ENCODE data around the gene YWHAG.
"Not testable (repeated sequence)": the region's sequence is repeated elsewhere in the genome, so short reads cannot be mapped to it uniquely, and the experiment has no call there.

Gene YWHAG

GRCh38 chr7:76377186-76377918 lies 18.6 kb upstream of the YWHAG start:
- DNase-seq, result no peak

GRCh38 chr7:76375251-76375650 lies 16.5 kb upstream of the YWHAG start:
- DNase-seq, result no peak

GRCh38 chr7:76372984-76373833 lies 14.4 kb upstream of the YWHAG start:
- no peak for DNase-seq

- no peak for DNase-seq
These were observed 12.6 kb upstream of the YWHAG start for GRCh38 chr7:76371396-76371795.

GRCh38 chr7:76369018-76369417 lies 10.2 kb upstream of the YWHAG start:
- no peak for DNase-seq

GRCh38 chr7:76368190-76368589 lies 9.4 kb upstream of the YWHAG start:
- no peak for DNase-seq

GRCh38 chr7:76364198-76364584 lies 5.4 kb upstream of the YWHAG start:
- no peak for DNase-seq

GRCh38 chr7:76363754-76364153 lies 5.0 kb upstream of the YWHAG start:
- DNase-seq, result not testable (repeated sequence)

GRCh38 chr7:76359978-76360638 lies 1.3 kb upstream of the YWHAG start:
- no peak for DNase-seq

- DNase-seq, result peak; percentile 91 to 92
These were observed 553 bp upstream of the YWHAG start for GRCh38 chr7:76359111-76359977.

- peak; percentile 47 to 48 for DNase-seq
These were observed 745 bp downstream of the YWHAG start for GRCh38 chr7:76358011-76358480.

- DNase-seq, result no peak
These were observed 1.2 kb downstream of the YWHAG start for GRCh38 chr7:76357475-76358010.

- DNase-seq, result no peak
These were observed 2.0 kb downstream of the YWHAG start for GRCh38 chr7:76356823-76357222.

GRCh38 chr7:76356115-76356514 lies 2.7 kb downstream of the YWHAG start:
- DNase-seq, result no peak

- DNase-seq, result no peak
These were observed 3.6 kb downstream of the YWHAG start for GRCh38 chr7:76354981-76355730.

- DNase-seq, result no peak
These were observed 4.3 kb downstream of the YWHAG start for GRCh38 chr7:76354516-76354915.

- no peak for DNase-seq
These were observed 5.0 kb downstream of the YWHAG start for GRCh38 chr7:76353744-76354143.

- no peak for DNase-seq
These were observed 6.6 kb downstream of the YWHAG start for GRCh38 chr7:76352193-76352592.

- no peak for DNase-seq
These were observed 7.4 kb downstream of the YWHAG start for GRCh38 chr7:76351372-76351771.

GRCh38 chr7:76349313-76349885 lies 9.4 kb downstream of the YWHAG start:
- no peak for DNase-seq

GRCh38 chr7:76347710-76348109 lies 11.1 kb downstream of the YWHAG start:
- no peak for DNase-seq

Data from activated CD4-positive, alpha-beta T cell treated with anti-CD3 and anti-CD28 coated beads, Interleukin-2, amount 50 U/mL, for 4 hours (primary cell).